Fibroblast of mammary gland (primary cell): ENCODE results near the gene SP2.

Source experiments
- DNase-seq: peaks from one replicate; pipeline ENCODE4 v3.0.0-alpha.2; 2010; ENCODE audit warnings: low read depth
- H3K4me3 ChIP-seq: 2 replicates; pipeline ENCODE4 v1.5.1; 2011; ENCODE audit warnings: low read depth, mild to moderate bottlenecking, low read length, moderate library complexity; ENCODE audit not compliant: control insufficient read depth
- CTCF ChIP-seq: conservative IDR thresholded peaks from 2 replicates; pipeline ENCODE4 v1.5.1; 2011; ENCODE audit warnings: low read depth, low read length, inconsistent platforms; ENCODE audit not compliant: control insufficient read depth, insufficient read depth

SP2 gene

GRCh38 chr17:47967607-47968252, 71.7 kb downstream of the SP2 start:
- peak; percentile 89 for DNase-seq
- no peak overlapping the region for H3K4me3 ChIP-seq
- no peak for TF ChIP-seq CTCF

- no peak for DNase-seq
- TF ChIP-seq CTCF, result no peak
Measured at GRCh38 chr17:47968836-47969235, 72.8 kb downstream of the SP2 start.

GRCh38 chr17:47969930-47970724, 74.1 kb downstream of the SP2 start:
- H3K4me3 ChIP-seq, result peak overlapping the region; percentile 44
- no peak for TF ChIP-seq CTCF
- no peak for DNase-seq

More at GRCh38 chr17:47968836-47969235, 72.8 kb downstream of the SP2 start:
- no peak overlapping the region for H3K4me3 ChIP-seq

- DNase-seq, result peak; percentile 99
- peak; percentile 64 for TF ChIP-seq CTCF
- H3K4me3 ChIP-seq, result peak within 1 kb of the TSS; percentile 89
Measured at GRCh38 chr17:47970725-47971499, 74.9 kb downstream of the SP2 start, which contains the start of gene CDK5RAP3. Gene CDK5RAP3 (plus strand): TSS chr17:47971113. CDS start chr17:47971147, 34 bp downstream.

GRCh38 chr17:47973541-47973940, 77.5 kb downstream of the SP2 start:
- no peak for TF ChIP-seq CTCF
- DNase-seq, result no peak
- no peak overlapping the region for H3K4me3 ChIP-seq

GRCh38 chr17:47975189-47975822, 79.3 kb downstream of the SP2 start:
- no peak overlapping the region for H3K4me3 ChIP-seq
- no peak for TF ChIP-seq CTCF

More at GRCh38 chr17:47975189-47975822, 79.3 kb downstream of the SP2 start:
- DNase-seq, result no peak
